ENCODE results near the gene VIPR2.

Gene VIPR2

GRCh38 chr7:159156436-159157245 lies 12.0 kb upstream of the VIPR2 start:
- DNase-seq: no peak

- DNase-seq: no peak
These were observed 10.7 kb upstream of the VIPR2 start for GRCh38 chr7:159155410-159155809.

GRCh38 chr7:159154243-159154642 lies 9.6 kb upstream of the VIPR2 start:
- no peak for DNase-seq

- DNase-seq: no peak
These were observed 8.8 kb upstream of the VIPR2 start for GRCh38 chr7:159153511-159153910.

- no peak for DNase-seq
These were observed 8.1 kb upstream of the VIPR2 start for GRCh38 chr7:159152816-159153215.

GRCh38 chr7:159151231-159151630 lies 6.6 kb upstream of the VIPR2 start:
- no peak for DNase-seq

- DNase-seq: no peak
These were observed 4.8 kb upstream of the VIPR2 start for GRCh38 chr7:159149488-159149887.

GRCh38 chr7:159148430-159149395 lies 4.0 kb upstream of the VIPR2 start:
- no peak for DNase-seq

GRCh38 chr7:159147687-159148086 lies 3.0 kb upstream of the VIPR2 start:
- DNase-seq: no peak

GRCh38 chr7:159147246-159147645 lies 2.6 kb upstream of the VIPR2 start:
- DNase-seq: no peak

GRCh38 chr7:159146084-159146858 lies 1.6 kb upstream of the VIPR2 start:
- DNase-seq: no peak

GRCh38 chr7:159145490-159145855 lies 806 bp upstream of the VIPR2 start:
- no peak for DNase-seq

- no peak for DNase-seq
These were observed 598 bp downstream of the VIPR2 start for GRCh38 chr7:159143780-159144757.

GRCh38 chr7:159142730-159143129 lies 1.9 kb downstream of the VIPR2 start:
- DNase-seq: no peak

GRCh38 chr7:159142199-159142598 lies 2.5 kb downstream of the VIPR2 start:
- DNase-seq: no peak

- DNase-seq: no peak
These were observed 3.0 kb downstream of the VIPR2 start for GRCh38 chr7:159141660-159142059.

- no peak for DNase-seq
These were observed 3.5 kb downstream of the VIPR2 start for GRCh38 chr7:159141167-159141566.

GRCh38 chr7:159140170-159140910 lies 4.3 kb downstream of the VIPR2 start:
- no peak for DNase-seq

GRCh38 chr7:159139639-159140038 lies 5.0 kb downstream of the VIPR2 start:
- no peak for DNase-seq

- DNase-seq: no peak
These were observed 5.5 kb downstream of the VIPR2 start for GRCh38 chr7:159139202-159139601.

GRCh38 chr7:159138508-159138907 lies 6.2 kb downstream of the VIPR2 start:
- DNase-seq: no peak
